T1000 (cell line): Measurements from ENCODE around the gene NME8.
"Not testable (repeated sequence)": the region's sequence is repeated elsewhere in the genome, so short reads cannot be mapped to it uniquely, and the experiment has no call there.

ENCODE experiments used
- DNase-seq: peaks from one replicate; lab custom pipeline; 2025; ENCODE audit warnings: mixed read lengths; lab: John Stamatoyannopoulos, UW

NME8 gene

DNA sequence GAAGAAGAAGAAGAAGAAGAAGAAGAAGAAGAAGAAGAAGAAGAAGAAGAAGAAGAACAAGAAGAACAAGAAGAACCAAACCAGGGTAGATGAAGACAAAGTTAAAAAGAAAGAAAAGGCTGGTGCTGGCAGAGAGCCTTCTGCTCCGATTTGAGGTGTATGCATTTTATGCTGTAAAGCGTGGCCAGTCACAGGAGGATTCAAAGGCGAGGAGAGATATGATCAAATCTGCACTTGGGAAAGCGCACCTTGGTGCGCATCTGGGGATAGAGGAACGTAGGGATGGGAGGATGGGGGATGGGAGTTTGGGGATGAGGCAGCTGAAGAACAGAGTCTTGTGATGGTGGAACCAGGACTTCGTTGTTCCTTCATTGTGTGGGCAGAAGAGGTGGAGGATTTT lies at the start of gene NME8:
TSS of gene NME8 (plus strand) at position 301 of the 400 bp plus-strand sequence. CDS start 1,670 bp downstream, outside the sequence.
- DNase-seq = no peak

DNA sequence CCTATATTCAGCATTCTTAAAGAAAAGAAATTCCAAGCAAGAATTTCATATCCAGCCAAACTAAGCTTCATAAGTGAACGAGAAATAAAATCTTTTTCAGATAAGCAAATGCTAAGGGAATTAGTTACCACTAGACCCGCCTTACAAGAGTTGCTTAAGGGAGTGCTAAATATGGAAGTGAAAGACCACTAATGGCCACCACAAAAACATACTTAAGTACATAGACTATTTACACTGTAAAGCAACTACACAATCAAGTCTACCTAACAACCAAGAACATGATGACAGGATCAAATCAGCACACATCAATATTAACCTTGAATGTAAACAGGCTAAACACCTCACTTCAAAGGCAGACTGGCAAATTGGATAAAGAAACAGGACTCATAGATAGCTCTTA lies 42.2 kb upstream of the NME8 start:
- no peak for DNase-seq

DNA sequence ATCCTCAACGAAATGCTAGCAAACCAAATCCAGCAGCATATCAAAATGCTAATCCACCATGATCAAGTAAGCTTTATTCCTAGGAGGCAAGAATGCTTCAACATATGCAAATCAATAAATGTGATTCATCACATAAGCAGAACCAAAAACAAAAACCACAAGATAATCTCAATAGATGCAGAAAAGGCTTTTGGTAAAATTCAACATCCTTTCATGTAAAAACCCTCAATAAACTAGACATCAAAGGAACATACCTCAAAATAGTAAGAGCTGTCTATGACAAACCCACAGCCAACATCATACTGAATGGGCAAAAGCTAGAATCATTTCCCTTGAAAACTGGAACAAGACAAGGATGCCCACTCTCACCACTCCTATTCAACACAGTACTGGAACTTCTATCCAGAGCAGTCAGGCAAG lies 36.2 kb upstream of the NME8 start:
- DNase-seq = not testable (repeated sequence)

DNA sequence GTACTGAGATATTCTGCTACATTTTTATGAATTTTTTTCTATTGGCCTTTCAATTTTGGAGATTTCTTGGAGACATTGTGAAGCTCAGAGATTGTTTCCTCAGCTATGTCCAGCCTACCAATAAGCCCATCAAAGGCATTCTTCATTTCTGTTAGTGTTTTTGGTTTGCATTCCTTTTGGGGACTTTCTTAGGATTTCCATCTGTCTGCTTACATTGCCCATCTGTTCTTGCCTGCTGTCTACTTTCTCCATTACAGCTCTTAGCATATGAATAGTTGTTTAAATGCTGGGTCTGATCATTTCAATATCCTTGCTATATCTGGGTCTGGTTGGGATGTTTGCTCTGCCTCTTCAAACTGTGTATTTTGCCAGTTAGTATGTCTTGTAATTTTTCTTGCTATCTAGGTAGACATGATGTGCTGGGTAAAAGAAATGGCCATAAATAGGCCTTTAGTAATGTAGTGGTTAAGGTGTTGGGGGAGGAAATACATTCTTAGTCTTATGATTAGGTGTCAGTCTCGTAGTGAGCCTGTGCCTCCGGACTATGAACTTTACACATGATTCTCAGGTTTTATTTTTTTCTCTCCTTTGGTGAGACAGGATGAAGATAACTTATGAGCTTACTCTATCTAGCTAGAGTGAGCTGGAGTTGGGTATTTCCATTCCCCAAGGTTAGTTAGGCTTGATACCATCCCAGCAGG lies 32.6 kb upstream of the NME8 start:
- no peak for DNase-seq

GRCh38 chr7:37816922-37817590 lies 31.3 kb upstream of the NME8 start:
- DNase-seq = no peak

DNA sequence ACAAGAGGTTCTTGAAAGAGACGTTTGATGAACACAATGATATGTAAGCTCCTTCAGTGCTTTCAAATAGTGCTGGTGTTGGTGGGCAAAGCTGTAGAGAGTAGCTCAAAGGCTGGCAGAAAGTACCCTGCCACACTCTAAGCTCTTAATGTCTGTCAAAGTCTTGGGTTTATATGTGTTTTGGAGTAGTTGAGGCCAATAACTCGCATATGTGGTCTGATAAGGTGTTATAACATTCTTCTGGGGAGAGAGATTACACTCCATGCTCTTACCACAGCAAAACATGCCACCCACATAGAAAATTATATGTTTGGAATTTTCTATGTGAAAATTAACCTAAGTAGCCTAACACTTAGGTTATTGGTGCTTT lies 30.8 kb upstream of the NME8 start:
- DNase-seq = no peak

- no peak for DNase-seq
Measured at GRCh38 chr7:37817996-37818720, 30.2 kb upstream of the NME8 start.

DNA sequence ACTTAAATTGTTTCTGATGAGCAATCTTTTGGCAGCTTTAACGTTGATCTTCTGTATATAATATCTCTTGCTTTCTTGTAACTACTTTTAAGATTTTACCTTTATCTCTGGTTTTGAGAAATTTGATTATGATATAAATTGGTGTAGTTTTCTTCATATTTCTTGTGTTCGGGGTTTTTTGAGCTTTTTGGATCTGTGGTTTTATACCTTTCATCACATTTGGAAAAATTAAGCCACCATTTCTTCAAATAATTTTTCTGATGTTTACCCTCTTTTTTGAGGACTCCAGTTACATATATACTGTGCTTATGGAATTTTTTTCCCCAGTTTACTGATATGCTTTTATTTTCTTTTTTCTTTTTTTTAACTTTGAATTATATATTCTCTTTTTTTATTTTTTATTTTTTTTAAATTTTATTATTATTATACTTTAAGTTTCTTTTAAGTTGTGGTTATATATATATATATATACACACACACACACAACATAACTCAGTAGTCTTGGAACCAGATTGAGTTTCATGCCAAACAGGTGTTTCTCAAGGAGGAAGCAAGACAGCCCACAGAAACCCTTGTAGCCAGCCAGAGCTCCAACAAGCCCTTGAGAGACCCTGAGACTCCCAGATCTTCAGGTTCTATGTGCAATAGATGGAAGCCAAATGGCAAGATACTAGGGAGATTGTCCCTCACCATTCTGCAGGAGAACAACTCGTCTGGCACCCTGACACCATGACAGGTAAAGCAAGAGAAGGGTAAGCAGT lies 27.5 kb upstream of the NME8 start:
- DNase-seq = no peak

GRCh38 chr7:37822946-37823345 lies 25.5 kb upstream of the NME8 start:
- DNase-seq = no peak

DNA sequence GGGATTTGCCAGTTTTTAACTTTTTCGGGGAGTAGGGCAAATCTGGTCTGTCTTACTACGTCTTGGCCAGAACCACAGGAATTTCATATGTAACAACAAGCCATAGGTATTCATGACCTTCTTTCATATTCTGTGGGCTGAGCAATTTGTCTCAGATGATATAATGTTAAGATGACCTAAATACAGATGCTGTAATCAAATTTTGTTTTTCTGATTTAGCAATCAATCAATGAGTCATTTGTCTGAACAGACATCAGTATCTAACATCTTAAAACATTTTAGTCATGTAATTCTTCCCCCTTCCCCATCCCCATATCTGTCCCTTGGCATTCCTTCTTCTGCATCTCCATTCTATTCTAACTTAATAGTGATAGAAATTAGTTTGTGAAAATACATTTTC lies 24.8 kb upstream of the NME8 start:
- no peak for DNase-seq

- DNase-seq = no peak
Measured at GRCh38 chr7:37825038-37825437, 23.4 kb upstream of the NME8 start.

GRCh38 chr7:37826825-37827224 lies 21.6 kb upstream of the NME8 start:
- no peak for DNase-seq

DNA sequence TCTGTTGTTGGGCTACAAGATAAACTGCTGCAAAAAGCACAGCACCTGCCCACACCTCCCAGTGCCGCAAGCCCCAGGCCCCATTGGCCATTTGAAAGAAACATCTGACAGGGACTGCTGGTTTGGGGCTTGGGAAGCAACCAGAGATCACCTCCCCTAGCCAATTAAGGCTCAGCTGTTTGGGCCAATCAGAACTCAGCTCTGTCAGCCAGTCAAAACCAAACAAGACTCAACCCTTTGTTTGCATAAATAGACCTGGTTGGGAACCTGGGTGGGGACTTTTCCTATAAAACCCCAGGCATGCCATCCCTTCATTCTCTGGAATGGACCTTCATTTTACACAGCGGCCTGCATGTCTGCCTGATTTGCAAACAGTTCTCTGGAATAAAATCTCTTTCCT lies 17.2 kb upstream of the NME8 start:
- DNase-seq = no peak

GRCh38 chr7:37832194-37832593 lies 16.2 kb upstream of the NME8 start:
- no peak for DNase-seq

DNA sequence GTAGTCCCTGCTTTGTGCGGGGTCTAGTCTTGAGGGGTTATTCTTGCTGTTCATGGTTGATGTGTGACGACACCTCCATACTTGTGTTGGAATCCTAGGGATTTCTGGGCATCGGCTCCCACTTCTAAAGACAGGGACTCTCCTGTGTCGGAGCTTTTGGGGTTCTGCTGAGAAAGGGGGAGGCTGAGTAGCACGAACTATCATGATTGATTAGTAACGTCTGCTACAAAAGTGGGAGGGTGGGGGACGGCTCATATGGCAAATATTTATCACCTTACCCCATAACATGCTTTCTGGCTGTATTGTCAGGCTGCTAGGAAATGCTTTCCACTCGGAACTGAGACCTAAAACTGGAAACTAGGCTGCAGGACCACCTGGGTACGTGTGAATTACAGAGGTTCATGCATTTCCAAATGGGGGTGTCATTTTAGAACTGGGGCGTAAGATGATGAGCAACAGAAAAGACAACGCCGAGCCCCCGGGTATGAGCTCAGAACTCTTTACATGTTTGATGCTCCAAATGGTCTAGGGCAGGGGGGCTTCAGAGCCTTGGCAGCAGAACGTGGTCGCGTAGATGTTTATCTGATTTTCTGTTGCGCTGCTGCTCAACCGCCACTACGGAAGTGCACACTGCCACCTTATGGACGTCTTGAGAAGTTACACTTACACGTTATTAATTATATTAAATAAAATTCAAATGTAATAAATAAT lies 15.1 kb upstream of the NME8 start:
- DNase-seq = no peak

DNA sequence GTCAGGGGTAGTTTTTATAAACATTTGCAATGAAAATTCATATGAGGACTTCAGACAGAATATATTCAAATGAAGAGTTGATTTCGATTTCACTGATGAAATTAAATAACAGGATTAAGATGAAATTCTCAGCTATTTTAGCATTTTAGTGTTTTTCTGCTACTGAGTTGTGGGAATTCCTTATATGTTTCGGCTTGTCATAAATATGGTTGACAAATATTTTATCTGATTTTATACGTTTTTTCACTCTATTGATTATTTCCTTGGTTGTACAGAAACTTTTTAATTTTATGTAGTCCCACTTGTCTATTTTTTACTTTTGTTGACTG lies 14.6 kb upstream of the NME8 start:
- no peak for DNase-seq

- DNase-seq = no peak
Measured at GRCh38 chr7:37853468-37853867, 5.1 kb downstream of the NME8 start.

- DNase-seq = no peak
Measured at GRCh38 chr7:37882086-37882485, 33.7 kb downstream of the NME8 start.

DNA sequence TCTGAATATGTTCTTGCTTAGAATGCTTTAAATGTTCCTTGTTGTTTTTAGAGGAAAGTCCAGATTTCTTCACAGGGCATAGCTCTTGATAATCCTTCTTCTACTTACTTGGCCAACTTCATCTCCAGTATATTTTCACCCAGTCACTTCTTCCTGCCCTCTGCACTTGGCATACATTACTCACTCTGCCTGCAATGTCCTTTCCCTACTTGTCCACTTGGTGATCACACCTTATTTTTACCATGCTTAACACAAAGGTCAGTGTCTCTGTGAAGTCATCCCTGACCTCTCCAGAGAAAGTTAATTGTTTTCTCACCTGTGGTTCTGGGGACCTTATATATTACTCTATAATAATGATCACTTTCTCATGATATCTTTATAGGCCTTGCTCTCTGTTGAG lies 45.0 kb downstream of the NME8 start:
- DNase-seq = no peak

DNA sequence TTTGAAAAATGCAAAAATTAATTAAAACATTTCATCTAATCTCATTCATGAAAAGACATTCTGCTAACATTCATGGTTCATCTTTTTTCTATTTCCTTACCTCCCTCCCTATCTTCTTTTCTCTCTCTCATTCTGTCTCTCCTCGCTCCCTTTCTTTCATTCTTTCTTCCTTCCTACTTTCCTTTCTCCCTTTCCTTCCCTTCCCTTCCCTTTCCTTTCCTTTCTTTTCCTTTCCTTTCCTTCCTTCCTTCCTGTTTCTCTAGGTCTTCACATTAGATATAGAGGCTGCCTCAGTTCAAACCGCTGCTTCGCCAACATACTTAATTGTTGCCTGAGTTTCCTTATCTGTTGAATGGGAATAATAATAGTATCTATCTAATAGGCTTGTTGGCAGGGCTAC lies 46.3 kb downstream of the NME8 start:
- DNase-seq = no peak

GRCh38 chr7:37899712-37900247 lies 51.4 kb downstream of the NME8 start:
- no peak for DNase-seq
